RCC 7860 (cell line): ENCODE measurements around the gene ATP8A2.
A peak's percentile ranks its signal among the peaks of the same experiment; 100 is the strongest.

Experiments
- DNase-seq: peaks from one replicate; pipeline ENCODE4 v3.0.0-alpha.2; 2015; ENCODE audit warnings: low spot score
- FAIRE-seq: peaks from 2 replicates; lab custom pipeline; 2012; peaks lifted over from hg19 to GRCh38; lab: Jason Lieb, UNC

Gene ATP8A2

GRCh38 chr13:25843692-25844091 lies 471.9 kb downstream of the ATP8A2 start:
- FAIRE-seq (no peak), DNase-seq (no peak)

- no peak for FAIRE-seq
- no peak for DNase-seq
These were observed 473.0 kb downstream of the ATP8A2 start for GRCh38 chr13:25844559-25845434.

GRCh38 chr13:25846222-25846984 lies 474.6 kb downstream of the ATP8A2 start:
- FAIRE-seq (no peak), DNase-seq (peak; percentile 52)

- no peak for FAIRE-seq
- DNase-seq: no peak
These were observed 475.4 kb downstream of the ATP8A2 start for GRCh38 chr13:25847145-25847544.

- FAIRE-seq (no peak), DNase-seq (no peak)
These were observed 476.2 kb downstream of the ATP8A2 start for GRCh38 chr13:25847635-25848626.

- FAIRE-seq (no peak), DNase-seq (no peak)
These were observed 477.3 kb downstream of the ATP8A2 start for GRCh38 chr13:25848812-25849745.

- no peak for FAIRE-seq
- no peak for DNase-seq
These were observed 486.1 kb downstream of the ATP8A2 start for GRCh38 chr13:25857830-25858229.

- no peak for DNase-seq
- FAIRE-seq: no peak
These were observed 487.8 kb downstream of the ATP8A2 start for GRCh38 chr13:25859528-25859927.

- DNase-seq (no peak), FAIRE-seq (no peak)
These were observed 488.5 kb downstream of the ATP8A2 start for GRCh38 chr13:25860265-25860664.

- DNase-seq (peak; percentile 48), FAIRE-seq (peak; percentile 80)
These were observed 489.1 kb downstream of the ATP8A2 start for GRCh38 chr13:25860862-25861261.

GRCh38 chr13:25862156-25862555 lies 490.4 kb downstream of the ATP8A2 start:
- FAIRE-seq (no peak), DNase-seq (no peak)

GRCh38 chr13:25864116-25864515 lies 492.3 kb downstream of the ATP8A2 start:
- DNase-seq (no peak), FAIRE-seq (no peak)

- FAIRE-seq (no peak), DNase-seq (no peak)
These were observed 493.2 kb downstream of the ATP8A2 start for GRCh38 chr13:25864936-25865335.

- no peak for FAIRE-seq
- no peak for DNase-seq
These were observed 493.6 kb downstream of the ATP8A2 start for GRCh38 chr13:25865391-25865790.

- FAIRE-seq (no peak), DNase-seq (no peak)
These were observed 495.3 kb downstream of the ATP8A2 start for GRCh38 chr13:25867038-25867437.

GRCh38 chr13:25868490-25868889 lies 496.7 kb downstream of the ATP8A2 start:
- no peak for FAIRE-seq
- no peak for DNase-seq

GRCh38 chr13:25869941-25870340 lies 498.2 kb downstream of the ATP8A2 start:
- FAIRE-seq (no peak), DNase-seq (no peak)

- DNase-seq (no peak), FAIRE-seq (no peak)
These were observed 499.8 kb downstream of the ATP8A2 start for GRCh38 chr13:25871389-25872125.
